ENCODE results near the gene LRR1. TPM values are rescaled to one million over a fixed set of nuclear protein-coding genes. Genes with fewer than 3 reads are reported as not detected.

LRR1 gene
- total and polyA plus RNA-seq, 9 of the 15 experiments (the other 6 are each of a cell fraction or from before 2014, with no cell fraction given): 26.5 to 58.1 (median 31.8) TPM

DNA sequence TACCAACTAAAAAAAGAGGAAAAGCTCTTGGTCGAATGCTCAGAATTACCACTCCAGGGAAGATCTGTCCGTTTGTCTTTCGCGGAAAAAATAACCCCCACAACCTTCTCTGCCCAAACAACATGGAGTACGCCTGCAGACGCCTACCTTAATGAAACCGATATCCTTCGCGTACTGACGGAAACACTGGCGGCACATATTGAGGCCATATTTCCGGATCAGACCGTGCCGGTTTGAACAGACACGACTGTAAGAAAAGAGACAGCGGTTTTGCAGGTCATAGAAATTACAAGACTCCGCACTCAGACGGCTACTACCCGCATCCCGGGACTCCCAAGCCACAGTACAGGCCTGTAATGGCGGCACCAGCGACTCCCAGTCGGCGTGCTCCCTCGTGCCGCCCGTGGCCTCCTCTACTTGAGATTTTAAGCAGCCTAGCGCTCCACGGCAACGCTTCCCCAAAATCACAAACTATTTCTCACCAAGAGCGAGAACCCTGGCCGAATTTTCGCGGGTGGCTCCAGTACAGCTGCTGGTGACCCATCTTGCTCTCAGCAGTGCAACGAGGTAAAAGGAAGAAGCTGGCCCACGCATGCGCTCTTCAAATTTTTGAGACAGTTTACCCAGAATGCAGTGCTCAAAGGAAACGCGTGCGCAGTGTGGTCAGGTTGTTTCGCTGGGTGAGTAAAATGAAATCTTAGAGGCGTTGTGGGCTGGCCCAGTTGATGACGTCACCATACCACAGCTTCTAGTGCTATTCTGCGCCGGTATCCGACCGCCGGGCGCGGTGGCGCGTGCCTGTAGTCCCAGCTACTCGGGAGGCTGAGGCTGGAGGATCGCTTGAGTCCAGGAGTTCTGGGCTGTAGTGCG lies 12.7 kb upstream of the LRR1 start, which contains the start of gene RPS29 (continued):
- TF ChIP-seq, protein P1, sequence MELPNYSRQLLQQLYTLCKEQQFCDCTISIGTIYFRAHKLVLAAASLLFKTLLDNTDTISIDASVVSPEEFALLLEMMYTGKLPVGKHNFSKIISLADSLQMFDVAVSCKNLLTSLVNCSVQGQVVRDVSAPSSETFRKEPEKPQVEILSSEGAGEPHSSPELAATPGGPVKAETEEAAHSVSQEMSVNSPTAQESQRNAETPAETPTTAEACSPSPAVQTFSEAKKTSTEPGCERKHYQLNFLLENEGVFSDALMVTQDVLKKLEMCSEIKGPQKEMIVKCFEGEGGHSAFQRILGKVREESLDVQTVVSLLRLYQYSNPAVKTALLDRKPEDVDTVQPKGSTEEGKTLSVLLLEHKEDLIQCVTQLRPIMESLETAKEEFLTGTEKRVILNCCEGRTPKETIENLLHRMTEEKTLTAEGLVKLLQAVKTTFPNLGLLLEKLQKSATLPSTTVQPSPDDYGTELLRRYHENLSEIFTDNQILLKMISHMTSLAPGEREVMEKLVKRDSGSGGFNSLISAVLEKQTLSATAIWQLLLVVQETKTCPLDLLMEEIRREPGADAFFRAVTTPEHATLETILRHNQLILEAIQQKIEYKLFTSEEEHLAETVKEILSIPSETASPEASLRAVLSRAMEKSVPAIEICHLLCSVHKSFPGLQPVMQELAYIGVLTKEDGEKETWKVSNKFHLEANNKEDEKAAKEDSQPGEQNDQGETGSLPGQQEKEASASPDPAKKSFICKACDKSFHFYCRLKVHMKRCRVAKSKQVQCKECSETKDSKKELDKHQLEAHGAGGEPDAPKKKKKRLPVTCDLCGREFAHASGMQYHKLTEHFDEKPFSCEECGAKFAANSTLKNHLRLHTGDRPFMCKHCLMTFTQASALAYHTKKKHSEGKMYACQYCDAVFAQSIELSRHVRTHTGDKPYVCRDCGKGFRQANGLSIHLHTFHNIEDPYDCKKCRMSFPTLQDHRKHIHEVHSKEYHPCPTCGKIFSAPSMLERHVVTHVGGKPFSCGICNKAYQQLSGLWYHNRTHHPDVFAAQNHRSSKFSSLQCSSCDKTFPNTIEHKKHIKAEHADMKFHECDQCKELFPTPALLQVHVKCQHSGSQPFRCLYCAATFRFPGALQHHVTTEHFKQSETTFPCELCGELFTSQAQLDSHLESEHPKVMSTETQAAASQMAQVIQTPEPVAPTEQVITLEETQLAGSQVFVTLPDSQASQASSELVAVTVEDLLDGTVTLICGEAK (IDR thresholded peaks at IDR 0.05): peak; percentile 82
- TF ChIP-seq, protein P1 (CRISPR knock-in tag; IDR thresholded peaks at IDR 0.05): no peak
- TF ChIP-seq CEBPB (tag; IDR thresholded peaks at IDR 0.05): no peak
- TF ChIP-seq, protein P2, sequence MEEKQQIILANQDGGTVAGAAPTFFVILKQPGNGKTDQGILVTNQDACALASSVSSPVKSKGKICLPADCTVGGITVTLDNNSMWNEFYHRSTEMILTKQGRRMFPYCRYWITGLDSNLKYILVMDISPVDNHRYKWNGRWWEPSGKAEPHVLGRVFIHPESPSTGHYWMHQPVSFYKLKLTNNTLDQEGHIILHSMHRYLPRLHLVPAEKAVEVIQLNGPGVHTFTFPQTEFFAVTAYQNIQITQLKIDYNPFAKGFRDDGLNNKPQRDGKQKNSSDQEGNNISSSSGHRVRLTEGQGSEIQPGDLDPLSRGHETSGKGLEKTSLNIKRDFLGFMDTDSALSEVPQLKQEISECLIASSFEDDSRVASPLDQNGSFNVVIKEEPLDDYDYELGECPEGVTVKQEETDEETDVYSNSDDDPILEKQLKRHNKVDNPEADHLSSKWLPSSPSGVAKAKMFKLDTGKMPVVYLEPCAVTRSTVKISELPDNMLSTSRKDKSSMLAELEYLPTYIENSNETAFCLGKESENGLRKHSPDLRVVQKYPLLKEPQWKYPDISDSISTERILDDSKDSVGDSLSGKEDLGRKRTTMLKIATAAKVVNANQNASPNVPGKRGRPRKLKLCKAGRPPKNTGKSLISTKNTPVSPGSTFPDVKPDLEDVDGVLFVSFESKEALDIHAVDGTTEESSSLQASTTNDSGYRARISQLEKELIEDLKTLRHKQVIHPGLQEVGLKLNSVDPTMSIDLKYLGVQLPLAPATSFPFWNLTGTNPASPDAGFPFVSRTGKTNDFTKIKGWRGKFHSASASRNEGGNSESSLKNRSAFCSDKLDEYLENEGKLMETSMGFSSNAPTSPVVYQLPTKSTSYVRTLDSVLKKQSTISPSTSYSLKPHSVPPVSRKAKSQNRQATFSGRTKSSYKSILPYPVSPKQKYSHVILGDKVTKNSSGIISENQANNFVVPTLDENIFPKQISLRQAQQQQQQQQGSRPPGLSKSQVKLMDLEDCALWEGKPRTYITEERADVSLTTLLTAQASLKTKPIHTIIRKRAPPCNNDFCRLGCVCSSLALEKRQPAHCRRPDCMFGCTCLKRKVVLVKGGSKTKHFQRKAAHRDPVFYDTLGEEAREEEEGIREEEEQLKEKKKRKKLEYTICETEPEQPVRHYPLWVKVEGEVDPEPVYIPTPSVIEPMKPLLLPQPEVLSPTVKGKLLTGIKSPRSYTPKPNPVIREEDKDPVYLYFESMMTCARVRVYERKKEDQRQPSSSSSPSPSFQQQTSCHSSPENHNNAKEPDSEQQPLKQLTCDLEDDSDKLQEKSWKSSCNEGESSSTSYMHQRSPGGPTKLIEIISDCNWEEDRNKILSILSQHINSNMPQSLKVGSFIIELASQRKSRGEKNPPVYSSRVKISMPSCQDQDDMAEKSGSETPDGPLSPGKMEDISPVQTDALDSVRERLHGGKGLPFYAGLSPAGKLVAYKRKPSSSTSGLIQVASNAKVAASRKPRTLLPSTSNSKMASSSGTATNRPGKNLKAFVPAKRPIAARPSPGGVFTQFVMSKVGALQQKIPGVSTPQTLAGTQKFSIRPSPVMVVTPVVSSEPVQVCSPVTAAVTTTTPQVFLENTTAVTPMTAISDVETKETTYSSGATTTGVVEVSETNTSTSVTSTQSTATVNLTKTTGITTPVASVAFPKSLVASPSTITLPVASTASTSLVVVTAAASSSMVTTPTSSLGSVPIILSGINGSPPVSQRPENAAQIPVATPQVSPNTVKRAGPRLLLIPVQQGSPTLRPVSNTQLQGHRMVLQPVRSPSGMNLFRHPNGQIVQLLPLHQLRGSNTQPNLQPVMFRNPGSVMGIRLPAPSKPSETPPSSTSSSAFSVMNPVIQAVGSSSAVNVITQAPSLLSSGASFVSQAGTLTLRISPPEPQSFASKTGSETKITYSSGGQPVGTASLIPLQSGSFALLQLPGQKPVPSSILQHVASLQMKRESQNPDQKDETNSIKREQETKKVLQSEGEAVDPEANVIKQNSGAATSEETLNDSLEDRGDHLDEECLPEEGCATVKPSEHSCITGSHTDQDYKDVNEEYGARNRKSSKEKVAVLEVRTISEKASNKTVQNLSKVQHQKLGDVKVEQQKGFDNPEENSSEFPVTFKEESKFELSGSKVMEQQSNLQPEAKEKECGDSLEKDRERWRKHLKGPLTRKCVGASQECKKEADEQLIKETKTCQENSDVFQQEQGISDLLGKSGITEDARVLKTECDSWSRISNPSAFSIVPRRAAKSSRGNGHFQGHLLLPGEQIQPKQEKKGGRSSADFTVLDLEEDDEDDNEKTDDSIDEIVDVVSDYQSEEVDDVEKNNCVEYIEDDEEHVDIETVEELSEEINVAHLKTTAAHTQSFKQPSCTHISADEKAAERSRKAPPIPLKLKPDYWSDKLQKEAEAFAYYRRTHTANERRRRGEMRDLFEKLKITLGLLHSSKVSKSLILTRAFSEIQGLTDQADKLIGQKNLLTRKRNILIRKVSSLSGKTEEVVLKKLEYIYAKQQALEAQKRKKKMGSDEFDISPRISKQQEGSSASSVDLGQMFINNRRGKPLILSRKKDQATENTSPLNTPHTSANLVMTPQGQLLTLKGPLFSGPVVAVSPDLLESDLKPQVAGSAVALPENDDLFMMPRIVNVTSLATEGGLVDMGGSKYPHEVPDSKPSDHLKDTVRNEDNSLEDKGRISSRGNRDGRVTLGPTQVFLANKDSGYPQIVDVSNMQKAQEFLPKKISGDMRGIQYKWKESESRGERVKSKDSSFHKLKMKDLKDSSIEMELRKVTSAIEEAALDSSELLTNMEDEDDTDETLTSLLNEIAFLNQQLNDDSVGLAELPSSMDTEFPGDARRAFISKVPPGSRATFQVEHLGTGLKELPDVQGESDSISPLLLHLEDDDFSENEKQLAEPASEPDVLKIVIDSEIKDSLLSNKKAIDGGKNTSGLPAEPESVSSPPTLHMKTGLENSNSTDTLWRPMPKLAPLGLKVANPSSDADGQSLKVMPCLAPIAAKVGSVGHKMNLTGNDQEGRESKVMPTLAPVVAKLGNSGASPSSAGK (IDR thresholded peaks at IDR 0.05): peak; percentile 64
- TF ChIP-seq PYGO2 (tag; IDR thresholded peaks at IDR 0.05): no peak
- TF ChIP-seq PHTF2 (CRISPR knock-in tag; IDR thresholded peaks at IDR 0.05): no peak

Measured in K562 (cell line).